K562 (cell line): ENCODE data around the gene TBC1D12. TPM values are rescaled to one million over a fixed set of nuclear protein-coding genes. Genes with fewer than 3 reads are reported as not detected.

Experiments used
- ATAC-seq: fragments of 200-7000 bp; cut with Tn5 transposase; 3 replicates; pipeline ENCODE4 v1.9.1; 2020; ENCODE audit warnings: moderate library complexity
- BruUV-seq: library from RNA; stranded (reverse); fragments of 400-500 nt; replicated peaks from 2 replicates; lab custom pipeline; 2021; lab: Mats Ljungman, UMichigan
- CTCF ChIA-PET: fragments of 300-600 bp; formaldehyde crosslinking; extraction: SDS; loops from one replicate; lab custom pipeline; 2021; ENCODE audit warnings: low intra/inter-chr PET ratio; lab: Yijun Ruan, JAX
- POLR2A ChIA-PET: fragments of 300-600, 350-650 bp; sonication (Branson Sonifier 250); formaldehyde crosslinking; extraction: SDS; loops from one replicate; lab custom pipeline; 2021; ENCODE audit warnings: antibody characterized with exemption, inconsistent platforms; lab: Yijun Ruan, JAX
- DNase-seq, 4 experiments: peaks; one replicate each; pipeline versions ENCODE4 v3.0.0 to v3.0.0-alpha.2; 2011 to 2018; ENCODE audit warnings: low spot score in 3 of 4, mixed read lengths in 3 of 4; ENCODE audit errors: extremely low read depth in 1 of 4
- FAIRE-seq: peaks from 2 replicates; lab custom pipeline; 2011; peaks lifted over from hg19 to GRCh38; lab: Jason Lieb, UNC
- H2AFZ ChIP-seq: 2 replicates; pipeline ENCODE4 v1.6.0; 2011; ENCODE audit warnings: low read depth, low read length, control low read depth, inconsistent platforms
- H3K27ac ChIP-seq: fragments of 200-600 bp; 3 replicates; pipeline ENCODE4 v1.8.0; 2011; ENCODE audit warnings: low read depth, mild to moderate bottlenecking, control low read depth, inconsistent platforms, low read length, moderate library complexity, mixed read lengths; ENCODE audit errors: extremely low read depth
- H3K27me3 ChIP-seq, 2 experiments: fragments of 300-600 bp in 1 of 2; 2 replicates in 1 of 2; 3 replicates in 1 of 2; pipeline versions ENCODE4 v1.6.0 to v1.8.0; 2011; ENCODE audit warnings: inconsistent platforms in 2 of 2, low read length in 2 of 2, mild to moderate bottlenecking in 1 of 2, mixed read lengths in 1 of 2, moderate library complexity in 1 of 2; ENCODE audit not compliant: control insufficient read depth in 2 of 2, insufficient read depth in 2 of 2
- H3K36me3 ChIP-seq: fragments of 300-600 bp; 3 replicates; pipeline ENCODE4 v1.8.0; 2011; ENCODE audit warnings: mild to moderate bottlenecking, low read length, inconsistent platforms; ENCODE audit not compliant: control insufficient read depth, insufficient read depth
- H3K4me1 ChIP-seq, 2 experiments: fragments of 200-600 bp in 1 of 2; replicated peaks in 1 of 2; 2 replicates in 1 of 2; 3 replicates in 1 of 2; pipeline versions ENCODE4 v1.5.1 to v1.8.0; 2011; ENCODE audit warnings: inconsistent platforms in 2 of 2, low read length in 2 of 2, mild to moderate bottlenecking in 1 of 2, mixed read lengths in 1 of 2, moderate library complexity in 1 of 2; ENCODE audit not compliant: control insufficient read depth in 2 of 2, insufficient read depth in 2 of 2
- H3K4me2 ChIP-seq: 2 replicates; pipeline ENCODE4 v1.6.1; 2011; ENCODE audit warnings: low read length, control low read depth, inconsistent platforms, mixed read lengths; ENCODE audit not compliant: insufficient read depth
- H3K4me3 ChIP-seq: fragments of 200-600 bp; sonication (generic), shearing (Covaris generic); 2 replicates; pipeline ENCODE4 v1.5.1; 2016; ENCODE audit warnings: control low read depth, inconsistent platforms
- H3K79me2 ChIP-seq: fragments of 200-600 bp; 3 replicates; pipeline ENCODE4 v1.8.0; 2011; ENCODE audit warnings: low read length, inconsistent platforms; ENCODE audit not compliant: control insufficient read depth, insufficient read depth
- H3K9ac ChIP-seq, 2 experiments: 2 replicates each; pipeline versions ENCODE4 v1.6.0 to v1.6.1; 2011; ENCODE audit warnings: low read depth in 2 of 2, low read length in 2 of 2, control low read depth in 1 of 2, inconsistent platforms in 1 of 2, mild to moderate bottlenecking in 1 of 2, mixed read lengths in 1 of 2; ENCODE audit not compliant: insufficient read depth in 1 of 2
- H3K9me1 ChIP-seq: one replicate; pipeline ENCODE4 v1.6.0; 2011; ENCODE audit warnings: inconsistent platforms, mild to moderate bottlenecking, low read length, moderate library complexity; ENCODE audit not compliant: control insufficient read depth, insufficient read depth
- H3K9me3 ChIP-seq: replicated peaks from 2 replicates; pipeline ENCODE4 v1.5.1; 2011; ENCODE audit warnings: low read depth, low read length, inconsistent platforms; ENCODE audit not compliant: control insufficient read depth, insufficient read depth
- H4K20me1 ChIP-seq: replicated peaks from 2 replicates; pipeline ENCODE4 v1.6.1; 2011; ENCODE audit warnings: low read length, inconsistent platforms, mixed read lengths; ENCODE audit not compliant: control insufficient read depth, insufficient read depth
- CBFA2T2 ChIP-seq: fragments of 450-650 bp; conservative IDR thresholded peaks from 2 replicates; pipeline ENCODE4 v1.6.1; 2017; ENCODE audit warnings: mild to moderate bottlenecking
- E2F5 ChIP-seq: sonication (generic); formaldehyde crosslinking; IDR thresholded peaks from 2 replicates; pipeline ENCODE4 v1.8.0; 2022; ENCODE audit warnings: mild to moderate bottlenecking, missing genetic modification reagents
- ETV5 ChIP-seq: sonication (generic); formaldehyde crosslinking; IDR thresholded peaks from 2 replicates; pipeline ENCODE4 v1.4.0; 2020; ENCODE audit warnings: low read depth, mild to moderate bottlenecking, missing genetic modification reagents
- HDAC8 ChIP-seq: fragments of 450-650 bp; IDR thresholded peaks from 2 replicates; pipeline ENCODE4 v1.6.1; 2016; ENCODE audit warnings: mild to moderate bottlenecking, missing genetic modification characterization, moderate library complexity, missing compliant biosample characterization
- KDM1A ChIP-seq, 2 experiments: fragments of 450-650 bp; IDR thresholded peaks; 2 replicates each; pipeline ENCODE4 v1.6.1; 2016; ENCODE audit warnings: mild to moderate bottlenecking in 2 of 2
- MECOM ChIP-seq: fragments of 250-450 bp; sonication (Bioruptor Pico); IDR thresholded peaks from 2 replicates; pipeline ENCODE4 v1.8.0; 2022; ENCODE audit warnings: inconsistent platforms
- MXD1 ChIP-seq: fragments of 250-450 bp; sonication (Bioruptor Pico); IDR thresholded peaks from 2 replicates; pipeline ENCODE4 v1.8.0; 2021; ENCODE audit warnings: borderline replicate concordance, mild to moderate bottlenecking, moderate library complexity; ENCODE audit not compliant: poor library complexity, severe bottlenecking
- NFRKB ChIP-seq: fragments of 450-650 bp; IDR thresholded peaks from 2 replicates; pipeline ENCODE4 v1.6.1; 2016; ENCODE audit warnings: low read depth
- NFXL1 ChIP-seq: fragments of 450-650 bp; formaldehyde crosslinking; IDR thresholded peaks from 2 replicates; pipeline ENCODE4 v1.4.0; 2021; ENCODE audit warnings: mild to moderate bottlenecking
- NFYB ChIP-seq: IDR thresholded peaks from 2 replicates; pipeline ENCODE4 v1.6.1; 2011; ENCODE audit warnings: mild to moderate bottlenecking, moderate library complexity; ENCODE audit not compliant: insufficient read length; ENCODE audit errors: extremely low read depth
- NR2C1 ChIP-seq, 2 experiments: fragments of 450-650 bp; IDR thresholded peaks; 2 replicates each; pipeline ENCODE4 v1.6.1; 2017; ENCODE audit warnings: mild to moderate bottlenecking in 2 of 2, antibody characterized with exemption in 1 of 2, inconsistent platforms in 1 of 2, missing compliant biosample characterization in 1 of 2, missing genetic modification characterization in 1 of 2
- OTX1 ChIP-seq: fragments of 450-650 bp; formaldehyde crosslinking; IDR thresholded peaks from 2 replicates; pipeline ENCODE4 v1.4.0; 2022; ENCODE audit warnings: mild to moderate bottlenecking
- PYGO2 ChIP-seq: fragments of 450-650 bp; IDR thresholded peaks from 2 replicates; pipeline ENCODE4 v1.6.1; 2016; ENCODE audit warnings: mild to moderate bottlenecking, missing genetic modification characterization, moderate library complexity, missing compliant biosample characterization
- SMAD4 ChIP-seq: fragments of 250-450 bp; sonication (Bioruptor Pico); conservative IDR thresholded peaks from 2 replicates; pipeline ENCODE4 v1.8.0; 2021; ENCODE audit warnings: inconsistent platforms, mild to moderate bottlenecking, moderate library complexity
- YY1 ChIP-seq, 3 experiments: IDR thresholded peaks; 2 replicates each; pipeline ENCODE4 v1.6.1; 2011; ENCODE audit warnings: low read length in 2 of 3, mild to moderate bottlenecking in 2 of 3, moderate library complexity in 2 of 3, borderline replicate concordance in 1 of 3, control low read depth in 1 of 3, low read depth in 1 of 3; ENCODE audit not compliant: insufficient read depth in 3 of 3, insufficient replicate concordance in 2 of 3, control insufficient read depth in 1 of 3, insufficient read length in 1 of 3; ENCODE audit errors: extremely low read depth in 1 of 3
- ZBTB7A ChIP-seq: IDR thresholded peaks from 2 replicates; pipeline ENCODE4 v1.6.1; 2011; ENCODE audit warnings: low read depth, mild to moderate bottlenecking, low read length, moderate library complexity, borderline replicate concordance; ENCODE audit not compliant: control insufficient read depth
- ZNF3 ChIP-seq: fragments of 250-450 bp; sonication (Bioruptor Pico); IDR thresholded peaks from 2 replicates; pipeline ENCODE4 v1.5.0; 2021; ENCODE audit warnings: mild to moderate bottlenecking, moderate library complexity
- WGBS: fragments of 100-300 bp; shearing (Covaris generic); methylation state at CpG from one replicate; pipeline ENCODE4 v1.1.6; 2016; ENCODE audit warnings: low coverage, mixed read lengths; ENCODE audit not compliant: insufficient coverage; ENCODE audit errors: missing lambda C conversion rate; 5-methylcytosine and 5-hydroxymethylcytosine counted together
- in situ Hi-C: fragments of 300-500 bp; cut with MboI; formaldehyde crosslinking; loops from 4 replicates; pipeline ENCODE4 v1.15.0; 2018; ENCODE audit warnings: inconsistent platforms, mixed read lengths
- intact Hi-C: fragments of 100-400 bp; cut with micrococcal nuclease; formaldehyde crosslinking; loops from 2 replicates; pipeline ENCODE4 v1.14.2; 2022
- polyA plus RNA-seq, 8 experiments: library from polyadenylated mRNA; depleted of rRNA in 4 of 8; stranded (reverse) in 5 of 8; unstranded in 3 of 8; fragments of >200 nt; fragmentation: Nextera tagmentation in 2 of 8; fragmentation: Illumina TruSeq in 1 of 8; extraction: Ambion mirVana in 2 of 8; extraction: Trizol in 1 of 8; gene quantifications; 2 replicates each; pipeline versions ENCODE4 v1.2.1 to v1.2.3, GENCODE V29; 2011 to 2014; ENCODE audit warnings: inconsistent platforms in 1 of 8, missing spikeins in 1 of 8
- total RNA-seq, 7 experiments: library from RNA; depleted of rRNA in 6 of 7; stranded (reverse); fragments of >200 nt in 6 of 7; fragmentation: Illumina TruSeq in 2 of 7; extraction: Trizol in 2 of 7; gene quantifications; 2 replicates each; pipeline versions ENCODE4 v1.2.1 to v1.2.3, GENCODE V29; 2011 to 2021; ENCODE audit warnings: low replicate concordance in 1 of 7

TBC1D12 gene
- total and polyA plus RNA-seq, 9 of the 15 experiments (the other 6 are each of a cell fraction or from before 2014, with no cell fraction given): 2.1 to 6.7 (median 3.9) TPM

GRCh38 chr10:94430701-94431100 is 28.4 kb downstream of the TBC1D12 start:
- no peaks in the 10 kb centered on the region for H3K4me1 ChIP-seq
- no peak overlapping the region for H3K4me2 ChIP-seq
- H3K27me3 ChIP-seq: no peaks in the 10 kb centered on the region
- H4K20me1 ChIP-seq: no peaks in the 10 kb centered on the region
- ChIA-PET POLR2A (no interaction called here), CTCF (no interaction called here)
- intact Hi-C loops (no loop called here), in situ Hi-C loops (no loop called here)
- no peak for DNase-seq
- no peak overlapping the region for H3K27ac ChIP-seq
- WGBS: 67% methylated on average over 1 of the region's 1 CpG
- H3K9me3 ChIP-seq: no peaks in the 10 kb centered on the region
- BruUV-seq: no TSS peak
- no peak for FAIRE-seq
- no peak overlapping the region for H3K4me3 ChIP-seq
- no peaks in the 10 kb centered on the region for H3K9me1 ChIP-seq
- TF ChIP-seq ZNF3 (no peak), YY1 (IDR thresholded peaks at IDR 0.05; ENCODE audit: borderline replicate concordance in 1 of 3, control insufficient read depth in 1 of 3, extremely low read depth in 1 of 3, insufficient read depth in 3 of 3, insufficient read length in 1 of 3, insufficient replicate concordance in 2 of 3, low read depth in 1 of 3, low read length in 2 of 3) (no peak), SMAD4 (CRISPR knock-in tag) (no peak), KDM1A (IDR thresholded peaks at IDR 0.05) (no peak), NFRKB (no peak)
- H3K9ac ChIP-seq: no peak overlapping the region
- H2AFZ ChIP-seq: no peak overlapping the region
- H3K36me3 ChIP-seq: no peaks in the 10 kb centered on the region
- no peak for ATAC-seq
- peaks cover 5% of the 10 kb centered on the region; the same call in 2 of the 3 replicates for H3K79me2 ChIP-seq

- DNase-seq (no peak), FAIRE-seq (no peak), ATAC-seq (no peak)
- Histone ChIP-seq H2AFZ (no peak overlapping the region), H3K4me3 (no peak overlapping the region), H3K79me2 (no peaks in the 10 kb centered on the region; the same call in 1 of the 3 replicates), H3K9me1 (no peaks in the 10 kb centered on the region), H3K9me3 (no peaks in the 10 kb centered on the region; the same call in 1 of the 2 replicates), H3K27ac (no peak overlapping the region), H3K9ac (no peak overlapping the region), H3K36me3 (no peaks in the 10 kb centered on the region), H3K4me1 (no peaks in the 10 kb centered on the region), H4K20me1 (no peaks in the 10 kb centered on the region), H3K4me2 (no peak overlapping the region), H3K27me3 (no peaks in the 10 kb centered on the region)
- in situ Hi-C loops (no loop called here), intact Hi-C loops (no loop called here)
- POLR2A ChIA-PET: no interaction called here
- CTCF ChIA-PET: no interaction called here
- BruUV-seq: no TSS peak
- TF ChIP-seq CBFA2T2: no peak
- no peak for TF ChIP-seq NR2C1 (IDR thresholded peaks at IDR 0.05)
- no peak for TF ChIP-seq NR2C1 (tag; IDR thresholded peaks at IDR 0.05)
- no peak for TF ChIP-seq ZBTB7A
- TF ChIP-seq NFYB: no peak
- no peak for TF ChIP-seq MECOM
- no peak for TF ChIP-seq HDAC8 (tag)
- no peak for TF ChIP-seq ETV5 (CRISPR knock-in tag)
- no peak for TF ChIP-seq MXD1 (CRISPR knock-in tag)
- no peak for TF ChIP-seq E2F5 (CRISPR knock-in tag)
- no peak for TF ChIP-seq PYGO2
- no peak for TF ChIP-seq OTX1 (CRISPR knock-in tag)
- no peak for TF ChIP-seq NFXL1 (CRISPR knock-in tag)
Measured at GRCh38 chr10:94432443-94432842, 30.1 kb downstream of the TBC1D12 start.
